Activated T-helper 1 cell treated with anti-CD3 and anti-CD28 coated beads, Interleukin-2, amount 50 U/mL, for 16 hours (primary cell): ENCODE data around the gene ARHGAP26.

Source experiments
- DNase-seq, 2 donors: peaks; one replicate each; pipeline ENCODE4 v3.0.0-alpha.2; 2020; ENCODE audit warnings: low read depth in 1 of 2, low spot score in 1 of 2

Gene ARHGAP26

GRCh38 chr5:142808878-142809598 is 38.9 kb downstream of the ARHGAP26 start:
- DNase-seq = no peak

- DNase-seq = no peak
These were observed 39.9 kb downstream of the ARHGAP26 start for GRCh38 chr5:142810081-142810480.

GRCh38 chr5:142810743-142811290 is 40.6 kb downstream of the ARHGAP26 start:
- DNase-seq = no peak

- DNase-seq = no peak
These were observed 41.8 kb downstream of the ARHGAP26 start for GRCh38 chr5:142811866-142812557.

- DNase-seq = no peak
These were observed 43.0 kb downstream of the ARHGAP26 start for GRCh38 chr5:142813220-142813619.

- DNase-seq = no peak
These were observed 43.9 kb downstream of the ARHGAP26 start for GRCh38 chr5:142814122-142814521.

GRCh38 chr5:142815469-142815868 is 45.3 kb downstream of the ARHGAP26 start:
- DNase-seq = no peak

GRCh38 chr5:142816531-142817430 is 46.6 kb downstream of the ARHGAP26 start:
- no peak for DNase-seq

GRCh38 chr5:142817949-142818431 is 47.8 kb downstream of the ARHGAP26 start:
- DNase-seq = no peak

- DNase-seq = no peak
These were observed 49.1 kb downstream of the ARHGAP26 start for GRCh38 chr5:142819292-142819691.

GRCh38 chr5:142819825-142820224 is 49.6 kb downstream of the ARHGAP26 start:
- no peak for DNase-seq

GRCh38 chr5:142820447-142820846 is 50.3 kb downstream of the ARHGAP26 start:
- DNase-seq = no peak

- DNase-seq = no peak
These were observed 51.0 kb downstream of the ARHGAP26 start for GRCh38 chr5:142821034-142821732.

- no peak for DNase-seq
These were observed 51.7 kb downstream of the ARHGAP26 start for GRCh38 chr5:142821733-142822487.

- no peak for DNase-seq
These were observed 52.9 kb downstream of the ARHGAP26 start for GRCh38 chr5:142823126-142823525.

GRCh38 chr5:142823806-142824205 is 53.6 kb downstream of the ARHGAP26 start:
- no peak for DNase-seq

GRCh38 chr5:142824391-142824790 is 54.2 kb downstream of the ARHGAP26 start:
- DNase-seq = no peak

GRCh38 chr5:142825378-142826089 is 55.4 kb downstream of the ARHGAP26 start:
- no peak for DNase-seq

GRCh38 chr5:142826093-142826492 is 55.9 kb downstream of the ARHGAP26 start:
- no peak for DNase-seq
